Daoy (cell line): ENCODE data around the gene HERC6. TPM values are rescaled to one million over a fixed set of nuclear protein-coding genes. Genes with fewer than 3 reads are reported as not detected.
"Not testable (repeated sequence)": the region's sequence is repeated elsewhere in the genome, so short reads cannot be mapped to it uniquely, and the experiment has no call there.

Experiments
- DNase-seq: peaks from one replicate; pipeline ENCODE4 v3.0.0-alpha.2; 2015; ENCODE audit warnings: low read depth
- total RNA-seq: library from RNA; depleted of rRNA; stranded (reverse); fragments of >200 nt; shearing (Covaris generic); gene quantifications from 2 replicates; pipeline ENCODE4 v1.2.3, GENCODE V29; 2014

HERC6 gene
- total RNA-seq, 1 experiment from 2014 or later = 3.4 TPM

- no peak for DNase-seq
These were observed 11.5 kb downstream of the HERC6 start for GRCh38 chr4:88390128-88390527.

- DNase-seq = no peak
These were observed 13.1 kb downstream of the HERC6 start for GRCh38 chr4:88391703-88392102.

GRCh38 chr4:88396681-88397080 lies 18.0 kb downstream of the HERC6 start:
- no peak for DNase-seq

GRCh38 chr4:88398381-88398780 lies 19.7 kb downstream of the HERC6 start:
- DNase-seq = no peak

- DNase-seq = no peak
These were observed 30.6 kb downstream of the HERC6 start for GRCh38 chr4:88409206-88409605.

- no peak for DNase-seq
These were observed 31.1 kb downstream of the HERC6 start for GRCh38 chr4:88409789-88410188.

- no peak for DNase-seq
These were observed 32.9 kb downstream of the HERC6 start for GRCh38 chr4:88411491-88412096.

- no peak for DNase-seq
These were observed 35.1 kb downstream of the HERC6 start for GRCh38 chr4:88413801-88414200.

- no peak for DNase-seq
These were observed 36.1 kb downstream of the HERC6 start for GRCh38 chr4:88414755-88415154.

GRCh38 chr4:88415982-88416381 lies 37.3 kb downstream of the HERC6 start:
- DNase-seq = no peak

GRCh38 chr4:88418411-88418810 lies 39.8 kb downstream of the HERC6 start:
- no peak for DNase-seq

- no peak for DNase-seq
These were observed 41.2 kb downstream of the HERC6 start for GRCh38 chr4:88419874-88420273.

- no peak for DNase-seq
These were observed 42.2 kb downstream of the HERC6 start for GRCh38 chr4:88420844-88421243.

GRCh38 chr4:88422403-88422802 lies 43.8 kb downstream of the HERC6 start:
- DNase-seq = no peak

GRCh38 chr4:88429401-88429800 lies 50.7 kb downstream of the HERC6 start:
- no peak for DNase-seq

GRCh38 chr4:88435987-88436693 lies 57.5 kb downstream of the HERC6 start:
- no peak for DNase-seq

GRCh38 chr4:88437873-88438272 lies 59.2 kb downstream of the HERC6 start:
- DNase-seq = not testable (repeated sequence)

- DNase-seq = no peak
These were observed 60.6 kb downstream of the HERC6 start for GRCh38 chr4:88439161-88439760.

GRCh38 chr4:88440146-88440545 lies 61.5 kb downstream of the HERC6 start:
- no peak for DNase-seq

GRCh38 chr4:88441696-88442095 lies 63.0 kb downstream of the HERC6 start:
- no peak for DNase-seq

- DNase-seq = no peak
These were observed 64.1 kb downstream of the HERC6 start for GRCh38 chr4:88442689-88443191.

- DNase-seq = no peak
These were observed 64.8 kb downstream of the HERC6 start for GRCh38 chr4:88443486-88443885.

- no peak for DNase-seq
These were observed 66.6 kb downstream of the HERC6 start for GRCh38 chr4:88445252-88445651.
